ENCODE measurements around the gene APPL2.

The APPL2 gene, protein sequence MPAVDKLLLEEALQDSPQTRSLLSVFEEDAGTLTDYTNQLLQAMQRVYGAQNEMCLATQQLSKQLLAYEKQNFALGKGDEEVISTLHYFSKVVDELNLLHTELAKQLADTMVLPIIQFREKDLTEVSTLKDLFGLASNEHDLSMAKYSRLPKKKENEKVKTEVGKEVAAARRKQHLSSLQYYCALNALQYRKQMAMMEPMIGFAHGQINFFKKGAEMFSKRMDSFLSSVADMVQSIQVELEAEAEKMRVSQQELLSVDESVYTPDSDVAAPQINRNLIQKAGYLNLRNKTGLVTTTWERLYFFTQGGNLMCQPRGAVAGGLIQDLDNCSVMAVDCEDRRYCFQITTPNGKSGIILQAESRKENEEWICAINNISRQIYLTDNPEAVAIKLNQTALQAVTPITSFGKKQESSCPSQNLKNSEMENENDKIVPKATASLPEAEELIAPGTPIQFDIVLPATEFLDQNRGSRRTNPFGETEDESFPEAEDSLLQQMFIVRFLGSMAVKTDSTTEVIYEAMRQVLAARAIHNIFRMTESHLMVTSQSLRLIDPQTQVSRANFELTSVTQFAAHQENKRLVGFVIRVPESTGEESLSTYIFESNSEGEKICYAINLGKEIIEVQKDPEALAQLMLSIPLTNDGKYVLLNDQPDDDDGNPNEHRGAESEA

GRCh38 chr12:105235732-105236476 is at the start of gene APPL2:
Gene APPL2, minus strand, starts transcription at chr12:105236174. Its CDS starts 162 bp downstream, at chr12:105236012.
- TF ChIP-seq CSDC2 (CRISPR knock-in tag; IDR thresholded peaks at IDR 0.05) (0 out of 2 replicates have a peak, but pooled peaks have one; percentile 19), ARNTL (CRISPR knock-in tag; IDR thresholded peaks at IDR 0.05; ENCODE audit: borderline replicate concordance, low read depth) (no peak), ISL1 (CRISPR knock-in tag; IDR thresholded peaks at IDR 0.05) (0 out of 2 replicates have a peak, but pooled peaks have one; percentile 6), ZFP30 (CRISPR knock-in tag; IDR thresholded peaks at IDR 0.05) (no peak), BACH2 (CRISPR knock-in tag; IDR thresholded peaks at IDR 0.05; ENCODE audit: borderline replicate concordance) (no peak), ZNF8 (CRISPR knock-in tag; IDR thresholded peaks at IDR 0.05) (no peak)
- TF ChIP-seq, protein P1, sequence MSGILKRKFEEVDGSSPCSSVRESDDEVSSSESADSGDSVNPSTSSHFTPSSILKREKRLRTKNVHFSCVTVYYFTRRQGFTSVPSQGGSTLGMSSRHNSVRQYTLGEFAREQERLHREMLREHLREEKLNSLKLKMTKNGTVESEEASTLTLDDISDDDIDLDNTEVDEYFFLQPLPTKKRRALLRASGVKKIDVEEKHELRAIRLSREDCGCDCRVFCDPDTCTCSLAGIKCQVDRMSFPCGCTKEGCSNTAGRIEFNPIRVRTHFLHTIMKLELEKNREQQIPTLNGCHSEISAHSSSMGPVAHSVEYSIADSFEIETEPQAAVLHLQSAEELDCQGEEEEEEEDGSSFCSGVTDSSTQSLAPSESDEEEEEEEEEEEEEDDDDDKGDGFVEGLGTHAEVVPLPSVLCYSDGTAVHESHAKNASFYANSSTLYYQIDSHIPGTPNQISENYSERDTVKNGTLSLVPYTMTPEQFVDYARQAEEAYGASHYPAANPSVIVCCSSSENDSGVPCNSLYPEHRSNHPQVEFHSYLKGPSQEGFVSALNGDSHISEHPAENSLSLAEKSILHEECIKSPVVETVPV (CRISPR knock-in tag; IDR thresholded peaks at IDR 0.05) = no peak
- TF ChIP-seq, protein P2, sequence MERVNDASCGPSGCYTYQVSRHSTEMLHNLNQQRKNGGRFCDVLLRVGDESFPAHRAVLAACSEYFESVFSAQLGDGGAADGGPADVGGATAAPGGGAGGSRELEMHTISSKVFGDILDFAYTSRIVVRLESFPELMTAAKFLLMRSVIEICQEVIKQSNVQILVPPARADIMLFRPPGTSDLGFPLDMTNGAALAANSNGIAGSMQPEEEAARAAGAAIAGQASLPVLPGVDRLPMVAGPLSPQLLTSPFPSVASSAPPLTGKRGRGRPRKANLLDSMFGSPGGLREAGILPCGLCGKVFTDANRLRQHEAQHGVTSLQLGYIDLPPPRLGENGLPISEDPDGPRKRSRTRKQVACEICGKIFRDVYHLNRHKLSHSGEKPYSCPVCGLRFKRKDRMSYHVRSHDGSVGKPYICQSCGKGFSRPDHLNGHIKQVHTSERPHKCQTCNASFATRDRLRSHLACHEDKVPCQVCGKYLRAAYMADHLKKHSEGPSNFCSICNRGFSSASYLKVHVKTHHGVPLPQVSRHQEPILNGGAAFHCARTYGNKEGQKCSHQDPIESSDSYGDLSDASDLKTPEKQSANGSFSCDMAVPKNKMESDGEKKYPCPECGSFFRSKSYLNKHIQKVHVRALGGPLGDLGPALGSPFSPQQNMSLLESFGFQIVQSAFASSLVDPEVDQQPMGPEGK (CRISPR knock-in tag; IDR thresholded peaks at IDR 0.05; ENCODE audit: borderline replicate concordance) = 0 out of 2 replicates have a peak, but pooled peaks have one; percentile 21
- peak; percentile 90 for ATAC-seq

DNA sequence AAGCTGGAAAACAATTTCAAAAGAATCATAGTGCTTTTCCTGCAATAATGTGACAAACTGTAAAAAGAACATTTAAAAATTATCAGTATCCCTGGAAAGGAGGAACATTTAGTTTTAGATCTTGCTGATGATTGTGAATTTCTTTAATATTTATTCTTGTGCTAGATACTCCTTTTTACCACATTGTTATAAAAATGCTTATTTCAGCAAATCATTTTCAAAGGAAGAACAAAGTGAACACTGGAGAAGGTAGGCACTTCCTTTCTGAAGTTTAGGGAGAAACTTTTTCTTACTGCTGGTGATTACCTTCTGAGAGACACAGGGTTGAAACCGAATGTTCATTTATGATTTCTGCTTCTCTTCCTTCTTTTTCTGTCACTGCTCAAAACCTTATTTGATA is 49.4 kb upstream of the APPL2 start:
- no peak for ATAC-seq
- TF ChIP-seq ZC3H10 (CRISPR knock-in tag; IDR thresholded peaks at IDR 0.05) (no peak), GLIS3 (CRISPR knock-in tag; IDR thresholded peaks at IDR 0.05) (no peak), ISL1 (CRISPR knock-in tag; IDR thresholded peaks at IDR 0.05) (no peak), ZNF70 (CRISPR knock-in tag; IDR thresholded peaks at IDR 0.05) (no peak), CSDC2 (CRISPR knock-in tag; IDR thresholded peaks at IDR 0.05) (no peak), ZNF565 (CRISPR knock-in tag; conservative IDR thresholded peaks at IDR 0.05; ENCODE audit: low read depth) (no peak), SNAI2 (CRISPR knock-in tag; IDR thresholded peaks at IDR 0.05) (no peak), BACH2 (CRISPR knock-in tag; IDR thresholded peaks at IDR 0.05; ENCODE audit: borderline replicate concordance) (no peak), RARB (CRISPR knock-in tag; IDR thresholded peaks at IDR 0.05) (no peak), ARNTL (CRISPR knock-in tag; IDR thresholded peaks at IDR 0.05; ENCODE audit: borderline replicate concordance, low read depth) (no peak), OSR1 (CRISPR knock-in tag; IDR thresholded peaks at IDR 0.05) (no peak), ZFP3 (CRISPR knock-in tag; IDR thresholded peaks at IDR 0.05) (no peak), CREB5 (CRISPR knock-in tag; IDR thresholded peaks at IDR 0.05; ENCODE audit: low read depth) (no peak), ZNF8 (CRISPR knock-in tag; IDR thresholded peaks at IDR 0.05) (no peak), TOX (CRISPR knock-in tag; IDR thresholded peaks at IDR 0.05; ENCODE audit: borderline replicate concordance) (no peak), ZFP30 (CRISPR knock-in tag; IDR thresholded peaks at IDR 0.05) (no peak), TSHZ2 (CRISPR knock-in tag; IDR thresholded peaks at IDR 0.05) (no peak)
- TF ChIP-seq, protein P1 (CRISPR knock-in tag; IDR thresholded peaks at IDR 0.05) = no peak
- TF ChIP-seq, protein P3, sequence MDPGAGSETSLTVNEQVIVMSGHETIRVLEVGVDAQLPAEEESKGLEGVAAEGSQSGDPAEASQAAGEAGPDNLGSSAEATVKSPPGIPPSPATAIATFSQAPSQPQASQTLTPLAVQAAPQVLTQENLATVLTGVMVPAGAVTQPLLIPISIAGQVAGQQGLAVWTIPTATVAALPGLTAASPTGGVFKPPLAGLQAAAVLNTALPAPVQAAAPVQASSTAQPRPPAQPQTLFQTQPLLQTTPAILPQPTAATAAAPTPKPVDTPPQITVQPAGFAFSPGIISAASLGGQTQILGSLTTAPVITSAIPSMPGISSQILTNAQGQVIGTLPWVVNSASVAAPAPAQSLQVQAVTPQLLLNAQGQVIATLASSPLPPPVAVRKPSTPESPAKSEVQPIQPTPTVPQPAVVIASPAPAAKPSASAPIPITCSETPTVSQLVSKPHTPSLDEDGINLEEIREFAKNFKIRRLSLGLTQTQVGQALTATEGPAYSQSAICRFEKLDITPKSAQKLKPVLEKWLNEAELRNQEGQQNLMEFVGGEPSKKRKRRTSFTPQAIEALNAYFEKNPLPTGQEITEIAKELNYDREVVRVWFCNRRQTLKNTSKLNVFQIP (CRISPR knock-in tag; IDR thresholded peaks at IDR 0.05; ENCODE audit: borderline replicate concordance, low read depth) = no peak
- TF ChIP-seq, protein P2 (CRISPR knock-in tag; IDR thresholded peaks at IDR 0.05; ENCODE audit: borderline replicate concordance) = no peak
